Measurements from ENCODE around the gene IL25. TPM values are rescaled to one million over a fixed set of nuclear protein-coding genes. Genes with fewer than 3 reads are reported as not detected.

IL25 gene
- total and polyA plus RNA-seq, 7 donors, result not detected

DNA sequence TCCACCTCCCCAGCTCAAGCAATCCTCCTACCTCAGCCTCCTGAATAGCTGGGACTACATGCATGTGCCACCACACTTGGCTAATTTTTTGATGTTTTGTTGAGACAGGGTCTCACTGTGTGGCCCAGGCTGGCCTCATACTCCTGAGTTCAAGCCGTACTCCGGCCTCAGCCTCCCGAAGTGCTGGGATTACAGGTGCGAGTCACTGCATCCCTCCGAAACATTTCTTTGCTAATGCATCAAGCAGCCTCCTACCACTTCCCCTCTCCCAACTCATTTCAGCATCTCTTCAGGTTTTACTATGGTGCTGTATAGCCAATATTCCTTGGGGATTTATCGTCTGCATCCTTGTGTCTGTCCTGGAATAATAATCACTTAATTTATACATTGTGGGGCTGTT, 17.6 kb upstream of the IL25 start:
- WGBS, 2 donors, result 84 to 88% methylated on average over 6 of the region's 6 CpGs

DNA sequence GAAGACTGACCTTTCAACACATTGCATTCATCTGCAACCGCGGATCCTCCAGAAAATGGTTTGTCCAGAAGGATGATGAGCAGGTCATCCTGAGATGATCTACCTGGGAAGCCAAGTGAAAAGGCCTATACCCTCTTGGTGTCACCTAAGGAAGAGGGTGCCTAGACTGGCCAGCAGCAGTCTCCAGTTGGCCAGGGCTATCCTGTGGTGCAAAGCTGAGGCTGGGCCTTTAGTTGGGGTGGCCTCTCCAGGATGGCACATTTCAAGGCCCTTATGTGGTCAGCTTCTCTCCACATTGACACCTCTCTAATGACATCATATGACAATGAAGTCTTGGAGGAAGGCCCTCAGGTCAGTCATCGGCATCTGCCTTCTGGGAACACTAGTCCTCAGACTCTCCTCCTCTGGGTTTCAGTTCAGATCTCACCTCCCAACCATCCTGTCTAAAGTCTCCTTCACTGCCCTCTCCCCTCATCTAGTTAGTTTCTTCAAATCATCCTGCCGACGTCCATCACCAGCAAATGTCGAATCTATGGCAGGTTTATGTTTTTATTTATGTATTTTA, 16.7 kb upstream of the IL25 start:
- Histone ChIP-seq H3K9me3 (no peaks in the 10 kb centered on the region), H3K27ac (no peak overlapping the region), H3K27me3 (peaks cover 0 to 4% (median 3%) of the 10 kb centered on the region in 3 donors), H3K36me3 (peaks cover 4 to 35% (median 11%) of the 10 kb centered on the region in 4 donors), H3K4me3 (no peak overlapping the region), H3K4me1 (peaks cover 0 to 32% (median 20%) of the 10 kb centered on the region in 4 donors)
- DNase-seq, result no peak
- intact Hi-C loops (cut with DNase I), result no loop called here
- TF ChIP-seq, protein P1, sequence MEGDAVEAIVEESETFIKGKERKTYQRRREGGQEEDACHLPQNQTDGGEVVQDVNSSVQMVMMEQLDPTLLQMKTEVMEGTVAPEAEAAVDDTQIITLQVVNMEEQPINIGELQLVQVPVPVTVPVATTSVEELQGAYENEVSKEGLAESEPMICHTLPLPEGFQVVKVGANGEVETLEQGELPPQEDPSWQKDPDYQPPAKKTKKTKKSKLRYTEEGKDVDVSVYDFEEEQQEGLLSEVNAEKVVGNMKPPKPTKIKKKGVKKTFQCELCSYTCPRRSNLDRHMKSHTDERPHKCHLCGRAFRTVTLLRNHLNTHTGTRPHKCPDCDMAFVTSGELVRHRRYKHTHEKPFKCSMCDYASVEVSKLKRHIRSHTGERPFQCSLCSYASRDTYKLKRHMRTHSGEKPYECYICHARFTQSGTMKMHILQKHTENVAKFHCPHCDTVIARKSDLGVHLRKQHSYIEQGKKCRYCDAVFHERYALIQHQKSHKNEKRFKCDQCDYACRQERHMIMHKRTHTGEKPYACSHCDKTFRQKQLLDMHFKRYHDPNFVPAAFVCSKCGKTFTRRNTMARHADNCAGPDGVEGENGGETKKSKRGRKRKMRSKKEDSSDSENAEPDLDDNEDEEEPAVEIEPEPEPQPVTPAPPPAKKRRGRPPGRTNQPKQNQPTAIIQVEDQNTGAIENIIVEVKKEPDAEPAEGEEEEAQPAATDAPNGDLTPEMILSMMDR (IDR thresholded peaks at IDR 0.05), result no peak
- TF ChIP-seq EP300 (IDR thresholded peaks at IDR 0.05) (no peak), POLR2A (IDR thresholded peaks at IDR 0.05) (no peak), POLR2AphosphoS5 (IDR thresholded peaks at IDR 0.05) (no peak)
- WGBS, 2 donors, result 90 to 91% methylated on average over 6 of the region's 6 CpGs

More for the DNA sequence above, 17.6 kb upstream of the IL25 start:
- H3K4me3 ChIP-seq, result no peak overlapping the region
- no peaks in the 10 kb centered on the region for H3K9me3 ChIP-seq
- peaks cover 0 to 23% (median 16%) of the 10 kb centered on the region in 4 donors for H3K4me1 ChIP-seq
- H3K27ac ChIP-seq, result no peak overlapping the region
- H3K27me3 ChIP-seq, result peaks cover 0 to 4% (median 3%) of the 10 kb centered on the region in 3 donors
- intact Hi-C loops (cut with DNase I), result no loop called here
- TF ChIP-seq POLR2AphosphoS5 (IDR thresholded peaks at IDR 0.05) (no peak), EP300 (IDR thresholded peaks at IDR 0.05) (no peak), POLR2A (IDR thresholded peaks at IDR 0.05) (no peak)
- TF ChIP-seq, protein P1 (IDR thresholded peaks at IDR 0.05), result no peak
- H3K36me3 ChIP-seq, result peaks cover 4 to 31% (median 9%) of the 10 kb centered on the region in 4 donors
- DNase-seq, result no peak

DNA sequence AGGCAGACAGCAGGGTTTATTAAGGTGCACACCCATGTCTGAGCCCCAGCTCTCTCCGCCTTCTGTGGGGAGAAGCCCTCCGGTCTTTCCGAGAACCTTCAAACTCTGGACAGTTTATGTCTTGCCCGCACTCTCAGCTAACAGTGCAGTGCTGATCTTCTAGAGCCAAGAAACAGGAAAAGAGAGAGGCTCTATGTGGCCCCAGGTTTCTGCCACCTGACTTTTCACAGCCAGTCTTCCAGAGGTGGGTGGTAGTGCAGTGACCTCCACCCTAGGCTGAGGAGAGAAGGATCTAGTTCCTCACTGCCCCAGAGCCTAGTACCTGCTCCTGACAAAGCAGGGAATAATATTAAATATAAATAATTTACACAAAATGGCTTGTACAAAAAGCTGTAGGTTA, 15.9 kb upstream of the IL25 start:
- DNase-seq, result no peak
- H3K36me3 ChIP-seq, result peaks cover 4 to 35% (median 11%) of the 10 kb centered on the region in 4 donors
- H3K4me1 ChIP-seq, result peaks cover 0 to 35% (median 18%) of the 10 kb centered on the region in 4 donors
- H3K27me3 ChIP-seq, result peaks cover 0 to 4% (median 3%) of the 10 kb centered on the region in 3 donors
- intact Hi-C loops (cut with DNase I), result no loop called here
- no peaks in the 10 kb centered on the region for H3K9me3 ChIP-seq
- 93 to 96% methylated on average over 4 of the region's 4 CpGs for WGBS, 2 donors
- TF ChIP-seq EP300 (IDR thresholded peaks at IDR 0.05), result no peak
- TF ChIP-seq, protein P1 (IDR thresholded peaks at IDR 0.05), result no peak
- no peak for TF ChIP-seq POLR2A (IDR thresholded peaks at IDR 0.05)
- no peak for TF ChIP-seq POLR2AphosphoS5 (IDR thresholded peaks at IDR 0.05)
- no peak overlapping the region for H3K27ac ChIP-seq
- H3K4me3 ChIP-seq, result no peak overlapping the region

DNA sequence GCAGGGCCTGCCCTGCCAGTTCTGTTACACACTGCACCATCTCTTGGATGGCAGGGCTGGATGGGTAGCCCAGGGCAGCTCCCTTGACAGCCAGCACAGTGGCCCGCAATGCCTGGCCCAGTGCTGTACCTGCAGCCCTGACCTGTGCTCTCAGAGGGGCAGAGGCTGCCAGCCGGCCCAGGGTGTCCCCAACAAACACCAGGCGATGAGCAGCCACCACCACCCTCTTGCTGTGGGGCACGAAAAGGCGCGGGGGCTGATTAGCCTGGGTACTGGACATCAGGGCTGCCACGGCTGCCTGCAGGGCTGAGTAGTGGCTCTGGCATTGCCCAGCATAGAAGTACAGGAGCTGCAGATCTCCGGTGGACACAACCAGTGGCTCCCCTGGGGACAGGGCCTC, 15.3 kb upstream of the IL25 start:
- Histone ChIP-seq H3K27ac (no peak overlapping the region), H3K36me3 (peaks cover 4 to 35% (median 11%) of the 10 kb centered on the region in 4 donors), H3K27me3 (peaks cover 0 to 1% (median 0%) of the 10 kb centered on the region in 3 donors), H3K4me1 (peaks cover 0 to 35% (median 13%) of the 10 kb centered on the region in 4 donors), H3K9me3 (no peaks in the 10 kb centered on the region), H3K4me3 (no peak overlapping the region)
- TF ChIP-seq POLR2A (IDR thresholded peaks at IDR 0.05), result no peak
- TF ChIP-seq, protein P1 (IDR thresholded peaks at IDR 0.05), result no peak
- no peak for TF ChIP-seq EP300 (IDR thresholded peaks at IDR 0.05)
- TF ChIP-seq POLR2AphosphoS5 (IDR thresholded peaks at IDR 0.05), result no peak
- no peak for DNase-seq
- intact Hi-C loops (cut with DNase I), result no loop called here
- WGBS, 2 donors, result 89% methylated on average over 8 of the region's 8 CpGs
